ENCODE results near the gene LACTBL1.
"Not testable (repeated sequence)": the region's sequence is repeated elsewhere in the genome, so short reads cannot be mapped to it uniquely, and the experiment has no call there.

The LACTBL1 gene

DNA sequence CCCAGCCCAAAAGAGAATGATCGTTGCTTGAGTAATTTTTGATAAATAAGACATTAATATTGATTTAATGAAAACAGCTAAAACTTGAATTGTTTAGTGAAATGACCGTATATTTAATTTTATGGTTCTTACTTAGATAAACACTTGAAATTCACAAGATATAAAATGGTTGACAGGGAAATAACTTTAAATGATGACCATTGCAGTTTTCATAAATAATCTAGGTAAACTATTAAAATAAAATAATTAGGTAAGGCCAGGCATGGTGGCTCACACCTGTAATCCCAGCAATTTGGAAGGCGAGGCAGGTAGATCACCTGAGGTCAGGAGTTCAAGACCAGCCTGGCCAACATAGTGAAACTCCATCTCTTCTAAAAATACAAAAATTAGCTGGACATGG, 19.7 kb upstream of the LACTBL1 start:
- not testable (repeated sequence) for H3K36me3 ChIP-seq (replicated peaks; ENCODE audit: insufficient read depth, low read length); H3K4me2 ChIP-seq (ENCODE audit: low read depth, low read length); H3K79me2 ChIP-seq (ENCODE audit: low read length); H2AFZ ChIP-seq (ENCODE audit: low read length); H3K4me3 ChIP-seq (ENCODE audit: low read length); DNase-seq; H3K9me2 ChIP-seq (replicated peaks; ENCODE audit: insufficient read depth, low read length); H4K20me1 ChIP-seq (ENCODE audit: insufficient read depth, low read length); H3K27me3 ChIP-seq (replicated peaks; ENCODE audit: insufficient read depth, low read length); H3K9ac ChIP-seq (ENCODE audit: low read length); H3K4me1 ChIP-seq (ENCODE audit: low read length); H3K9me3 ChIP-seq (replicated peaks; ENCODE audit: insufficient read depth, low read length); H3F3A ChIP-seq (ENCODE audit: insufficient read depth, low read length); H3K27ac ChIP-seq (ENCODE audit: low read length)

DNA sequence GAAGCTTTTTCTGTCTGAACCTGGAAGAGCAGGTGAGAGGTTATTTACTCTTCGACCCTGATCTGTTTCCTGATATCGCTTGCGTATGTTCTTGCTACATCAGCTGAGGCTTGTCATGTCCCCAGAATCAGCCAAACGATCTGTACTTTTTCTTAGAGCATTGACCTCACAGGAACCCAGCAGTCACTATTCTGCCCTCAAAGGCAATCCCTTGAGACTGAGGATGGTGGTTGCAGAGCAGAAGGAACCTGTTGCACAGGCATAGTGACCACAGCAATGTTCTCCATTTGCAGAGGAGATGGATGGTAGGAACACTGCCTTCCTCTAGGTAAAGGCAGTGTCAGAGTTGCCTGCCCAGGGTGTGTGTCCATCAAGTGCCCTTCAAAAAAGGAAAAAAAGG, 11.3 kb upstream of the LACTBL1 start:
- Histone ChIP-seq H3K79me2 (ENCODE audit: low read length) (no peaks in the 10 kb centered on the region), H3K9me3 (replicated peaks; ENCODE audit: insufficient read depth, low read length) (no peaks in the 10 kb centered on the region), H3F3A (ENCODE audit: insufficient read depth, low read length) (no peaks in the 10 kb centered on the region), H3K9ac (ENCODE audit: low read length) (no peak overlapping the region), H3K36me3 (replicated peaks; ENCODE audit: insufficient read depth, low read length) (no peaks in the 10 kb centered on the region), H3K4me3 (ENCODE audit: low read length) (no peak overlapping the region), H3K27me3 (replicated peaks; ENCODE audit: insufficient read depth, low read length) (no peaks in the 10 kb centered on the region; the same call in 1 of the 2 replicates), H2AFZ (ENCODE audit: low read length) (no peak overlapping the region), H4K20me1 (ENCODE audit: insufficient read depth, low read length) (no peaks in the 10 kb centered on the region), H3K4me2 (ENCODE audit: low read depth, low read length) (no peak overlapping the region), H3K27ac (ENCODE audit: low read length) (no peak overlapping the region), H3K9me2 (replicated peaks; ENCODE audit: insufficient read depth, low read length) (no peaks in the 10 kb centered on the region), H3K4me1 (ENCODE audit: low read length) (no peaks in the 10 kb centered on the region)
- TF ChIP-seq EZH2 (optimal IDR thresholded peaks at IDR 0.05; ENCODE audit: low read depth, low read length), result no peak
- no peak for TF ChIP-seq CTCF (IDR thresholded peaks at IDR 0.05; ENCODE audit: low read length)
- TF ChIP-seq EZH2phosphoT487 (IDR thresholded peaks at IDR 0.05; ENCODE audit: low read length), result no peak
- DNase-seq, result no peak

- not testable (repeated sequence) for H3K9me3 ChIP-seq (replicated peaks; ENCODE audit: insufficient read depth, low read length); H4K20me1 ChIP-seq (ENCODE audit: insufficient read depth, low read length); H2AFZ ChIP-seq (ENCODE audit: low read length); H3F3A ChIP-seq (ENCODE audit: insufficient read depth, low read length); H3K9me2 ChIP-seq (replicated peaks; ENCODE audit: insufficient read depth, low read length); H3K79me2 ChIP-seq (ENCODE audit: low read length); H3K27me3 ChIP-seq (replicated peaks; ENCODE audit: insufficient read depth, low read length); DNase-seq; H3K27ac ChIP-seq (ENCODE audit: low read length); H3K4me2 ChIP-seq (ENCODE audit: low read depth, low read length); H3K4me1 ChIP-seq (ENCODE audit: low read length); H3K9ac ChIP-seq (ENCODE audit: low read length); H3K36me3 ChIP-seq (replicated peaks; ENCODE audit: insufficient read depth, low read length); H3K4me3 ChIP-seq (ENCODE audit: low read length)
These were observed 7.8 kb upstream of the LACTBL1 start for GRCh38 chr1:22980471-22980790.

- DNase-seq, result no peak
- no peaks in the 10 kb centered on the region for H3F3A ChIP-seq (ENCODE audit: insufficient read depth, low read length)
- no peaks in the 10 kb centered on the region for H3K9me3 ChIP-seq (replicated peaks; ENCODE audit: insufficient read depth, low read length)
These were observed 5.6 kb upstream of the LACTBL1 start for GRCh38 chr1:22978299-22978698.

More at GRCh38 chr1:22978299-22978698, 5.6 kb upstream of the LACTBL1 start:
- H3K4me3 ChIP-seq (ENCODE audit: low read length), result no peak overlapping the region
- H3K9me2 ChIP-seq (replicated peaks; ENCODE audit: insufficient read depth, low read length), result no peaks in the 10 kb centered on the region
- no peak overlapping the region for H2AFZ ChIP-seq (ENCODE audit: low read length)
- H3K4me1 ChIP-seq (ENCODE audit: low read length), result no peaks in the 10 kb centered on the region
- H3K27ac ChIP-seq (ENCODE audit: low read length), result no peak overlapping the region
- no peaks in the 10 kb centered on the region for H3K36me3 ChIP-seq (replicated peaks; ENCODE audit: insufficient read depth, low read length)
- H3K79me2 ChIP-seq (ENCODE audit: low read length), result no peaks in the 10 kb centered on the region
- no peaks in the 10 kb centered on the region for H4K20me1 ChIP-seq (ENCODE audit: insufficient read depth, low read length)
- TF ChIP-seq CTCF (IDR thresholded peaks at IDR 0.05; ENCODE audit: low read length) (no peak), EZH2 (optimal IDR thresholded peaks at IDR 0.05; ENCODE audit: low read depth, low read length) (no peak), EZH2phosphoT487 (IDR thresholded peaks at IDR 0.05; ENCODE audit: low read length) (no peak)
- no peak overlapping the region for H3K4me2 ChIP-seq (ENCODE audit: low read depth, low read length)
- no peak overlapping the region for H3K9ac ChIP-seq (ENCODE audit: low read length)
- peaks cover 17% of the 10 kb centered on the region; the same call in 1 of the 2 replicates for H3K27me3 ChIP-seq (replicated peaks; ENCODE audit: insufficient read depth, low read length)

All from MM.1S (cell line).